Fibroblast of skin of left quadriceps (primary cell): ENCODE measurements around the gene ZNF506.
"Not testable (repeated sequence)": the region's sequence is repeated elsewhere in the genome, so short reads cannot be mapped to it uniquely, and the experiment has no call there.

ENCODE experiments used
- DNase-seq, 2 experiments: peaks; one replicate each; pipeline ENCODE4 v3.0.0-alpha.2; 2013; ENCODE audit warnings: low read depth in 2 of 2

ZNF506 gene

DNA sequence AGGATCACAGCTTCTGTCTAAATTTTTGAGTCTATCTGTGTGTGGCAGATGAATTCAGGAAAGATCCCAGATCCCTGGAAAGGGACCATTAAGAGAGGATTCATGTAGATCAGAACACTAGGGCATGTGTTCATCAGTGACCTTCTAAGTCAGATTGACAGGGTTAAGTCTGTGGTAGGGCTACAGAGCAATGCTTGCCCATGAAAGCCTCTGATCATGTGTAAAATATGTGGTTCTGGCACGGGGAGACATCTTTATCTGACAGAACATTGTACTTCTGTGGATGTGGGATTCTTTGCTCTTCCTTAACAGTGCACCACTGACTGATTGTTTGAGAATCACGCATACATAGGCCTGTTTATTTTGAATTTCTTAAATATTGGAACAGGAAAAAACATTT lies 42.9 kb downstream of the ZNF506 start:
- no peak for DNase-seq

- DNase-seq: no peak
Measured at GRCh38 chr19:19777692-19778091, 43.9 kb downstream of the ZNF506 start.

DNA sequence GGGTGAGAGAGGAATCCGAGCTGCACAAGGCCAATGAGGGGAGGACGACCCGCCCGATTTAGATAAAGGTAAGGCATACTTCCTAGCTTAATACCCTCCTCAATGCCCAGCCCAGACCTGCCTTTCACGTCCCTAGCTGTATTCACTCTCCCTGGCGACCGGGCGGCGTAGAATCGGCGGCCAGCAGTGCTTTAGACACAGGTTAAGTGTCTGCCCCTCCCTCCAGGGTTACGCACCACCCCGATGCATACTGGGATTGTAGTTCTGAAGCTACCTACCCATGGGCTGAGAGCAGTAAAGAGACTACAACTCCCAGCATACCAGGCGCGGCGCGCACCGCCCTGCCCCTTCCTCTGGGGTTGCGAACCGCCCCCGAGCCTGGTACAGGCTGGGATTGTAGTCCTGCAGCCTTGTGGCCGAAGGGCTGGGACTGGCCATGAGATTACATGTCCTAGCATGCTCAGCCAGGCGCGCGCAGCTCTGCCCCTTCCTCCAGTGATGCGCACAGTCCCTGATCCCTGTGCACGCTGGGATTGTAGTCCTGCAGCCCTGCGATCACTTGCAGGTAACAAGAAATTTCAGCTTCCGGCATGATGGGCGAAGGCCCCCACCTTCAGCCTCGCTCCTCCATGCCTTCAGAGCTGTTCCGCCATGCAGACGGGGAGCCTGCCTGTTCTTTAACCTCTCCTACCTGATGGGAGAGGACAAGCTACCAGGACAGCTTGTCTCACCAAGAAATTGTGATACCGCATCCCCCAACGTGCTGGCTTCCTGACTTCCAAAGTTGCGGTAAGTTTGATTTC lies 45.1 kb downstream of the ZNF506 start:
- DNase-seq: peak; percentile 92 to 93

- DNase-seq: no peak
Measured at GRCh38 chr19:19775891-19776205, 45.7 kb downstream of the ZNF506 start.

GRCh38 chr19:19774354-19775033 lies 47.1 kb downstream of the ZNF506 start:
- no peak for DNase-seq

GRCh38 chr19:19771963-19772362 lies 49.6 kb downstream of the ZNF506 start:
- DNase-seq: not testable (repeated sequence)

DNA sequence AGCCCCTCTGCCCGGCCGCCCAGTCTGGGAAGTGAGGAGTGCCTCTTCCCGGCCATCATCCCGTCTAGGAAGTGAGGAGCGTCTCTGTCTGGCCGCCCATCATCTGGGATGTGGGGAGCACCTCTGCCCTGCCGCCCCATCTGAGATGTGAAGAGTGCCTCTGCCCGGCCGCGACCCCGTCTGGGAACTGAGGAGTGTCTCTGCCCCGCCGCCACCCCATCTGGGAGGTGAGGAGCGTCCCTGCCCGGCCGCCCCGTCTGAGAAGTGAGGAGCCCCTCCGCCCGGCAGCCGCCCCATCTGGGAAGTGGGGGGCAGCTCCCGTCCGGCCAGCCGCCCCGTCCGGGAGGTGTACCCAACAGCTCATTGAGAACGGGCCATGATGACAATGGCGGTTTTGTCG lies 51.6 kb downstream of the ZNF506 start:
- DNase-seq: not testable (repeated sequence)

GRCh38 chr19:19758164-19758563 lies 63.4 kb downstream of the ZNF506 start:
- no peak for DNase-seq

DNA sequence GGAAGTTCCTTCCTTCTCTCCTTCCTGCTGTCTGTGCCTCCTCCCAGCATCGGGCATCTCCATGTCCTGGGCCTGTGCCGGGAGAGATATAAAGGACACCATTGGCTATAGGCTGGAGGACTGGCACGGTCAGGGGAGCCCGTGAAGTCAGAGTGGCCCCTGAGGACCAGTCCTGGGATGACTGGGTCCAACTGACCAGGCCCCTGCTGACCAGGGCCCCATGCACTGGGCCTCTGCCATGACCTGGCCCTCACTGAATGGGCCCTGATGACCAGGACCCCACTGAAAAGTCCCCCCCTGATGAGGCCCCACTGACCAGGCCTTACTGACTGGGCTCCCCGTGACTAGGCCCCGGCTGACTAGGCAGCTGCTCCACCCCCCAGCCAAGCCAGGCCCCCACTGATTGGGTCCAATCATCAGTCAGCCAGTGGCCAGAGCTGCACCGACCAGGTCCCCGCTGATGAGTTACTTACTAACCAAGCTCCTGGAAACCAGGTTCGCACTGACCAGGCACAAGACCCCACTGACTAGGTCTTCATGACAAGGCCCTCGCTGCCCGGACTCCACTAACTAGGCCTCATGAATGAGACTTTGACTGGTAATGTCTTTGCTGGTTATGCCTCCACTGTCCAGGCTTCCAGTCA lies 68.7 kb downstream of the ZNF506 start:
- no peak for DNase-seq

DNA sequence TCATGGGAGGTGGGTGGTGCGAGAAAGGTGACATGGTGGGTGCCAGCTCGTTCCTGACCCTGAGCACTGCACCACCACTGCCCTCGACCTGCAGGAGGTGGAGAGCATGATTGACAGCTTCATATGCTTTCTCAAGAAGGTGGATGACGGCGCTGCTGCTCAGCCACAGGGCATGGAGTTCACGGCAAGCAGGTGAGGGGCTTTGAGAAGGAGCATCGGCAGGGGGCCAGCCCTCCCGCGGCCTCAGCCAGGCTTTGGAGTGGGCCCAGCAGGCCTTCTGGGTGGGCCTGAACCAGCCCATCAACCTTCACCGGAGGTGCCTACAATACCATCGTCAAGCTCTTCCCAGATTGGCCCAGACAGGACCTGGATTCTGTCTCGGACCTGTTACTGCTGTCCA lies 69.7 kb downstream of the ZNF506 start:
- DNase-seq: no peak

DNA sequence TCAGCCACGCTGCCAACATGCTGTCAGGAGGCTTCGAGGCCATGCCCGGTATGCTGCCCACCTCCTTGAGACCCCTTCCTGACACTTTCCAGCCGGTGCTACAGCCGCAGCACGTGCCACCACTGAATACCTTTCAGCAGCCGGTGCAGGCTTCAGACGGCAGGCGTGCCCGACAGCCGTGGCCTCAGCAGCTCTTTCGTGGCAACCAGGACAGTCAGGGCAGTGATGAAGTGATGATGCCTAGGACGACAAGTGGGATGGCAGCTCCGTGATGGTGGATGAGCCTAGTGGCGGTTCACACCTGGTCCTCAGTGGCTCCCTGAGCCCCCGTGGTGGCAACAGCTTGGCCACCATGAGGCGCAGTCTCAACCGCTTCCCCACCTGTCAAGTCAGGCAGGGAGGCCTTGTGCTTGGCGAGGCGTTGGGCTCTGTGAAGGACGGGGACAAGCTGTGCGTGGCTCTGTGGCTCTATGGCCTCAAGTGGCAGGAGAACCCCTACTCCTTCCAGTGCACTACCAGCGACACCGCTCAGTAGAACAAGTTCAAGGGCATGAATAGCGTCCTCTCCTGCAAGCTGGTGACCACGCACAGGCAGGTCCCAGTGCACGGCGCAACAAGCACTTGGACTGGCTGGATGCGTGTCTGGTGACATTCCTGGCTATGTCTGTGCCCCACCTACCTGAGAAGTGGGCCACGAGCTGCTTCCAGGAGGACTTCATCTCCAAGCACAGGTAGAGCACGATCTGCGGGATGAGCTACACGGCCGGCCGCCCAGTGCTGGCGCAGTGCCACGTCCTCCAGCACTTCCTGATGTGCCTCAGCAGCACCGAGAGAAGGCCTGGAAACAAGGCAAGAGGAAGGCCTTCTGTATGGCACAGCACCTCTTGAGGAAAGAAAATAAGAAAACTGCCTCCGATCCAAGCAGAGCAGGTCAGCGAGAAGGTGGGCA lies 70.4 kb downstream of the ZNF506 start:
- no peak for DNase-seq

DNA sequence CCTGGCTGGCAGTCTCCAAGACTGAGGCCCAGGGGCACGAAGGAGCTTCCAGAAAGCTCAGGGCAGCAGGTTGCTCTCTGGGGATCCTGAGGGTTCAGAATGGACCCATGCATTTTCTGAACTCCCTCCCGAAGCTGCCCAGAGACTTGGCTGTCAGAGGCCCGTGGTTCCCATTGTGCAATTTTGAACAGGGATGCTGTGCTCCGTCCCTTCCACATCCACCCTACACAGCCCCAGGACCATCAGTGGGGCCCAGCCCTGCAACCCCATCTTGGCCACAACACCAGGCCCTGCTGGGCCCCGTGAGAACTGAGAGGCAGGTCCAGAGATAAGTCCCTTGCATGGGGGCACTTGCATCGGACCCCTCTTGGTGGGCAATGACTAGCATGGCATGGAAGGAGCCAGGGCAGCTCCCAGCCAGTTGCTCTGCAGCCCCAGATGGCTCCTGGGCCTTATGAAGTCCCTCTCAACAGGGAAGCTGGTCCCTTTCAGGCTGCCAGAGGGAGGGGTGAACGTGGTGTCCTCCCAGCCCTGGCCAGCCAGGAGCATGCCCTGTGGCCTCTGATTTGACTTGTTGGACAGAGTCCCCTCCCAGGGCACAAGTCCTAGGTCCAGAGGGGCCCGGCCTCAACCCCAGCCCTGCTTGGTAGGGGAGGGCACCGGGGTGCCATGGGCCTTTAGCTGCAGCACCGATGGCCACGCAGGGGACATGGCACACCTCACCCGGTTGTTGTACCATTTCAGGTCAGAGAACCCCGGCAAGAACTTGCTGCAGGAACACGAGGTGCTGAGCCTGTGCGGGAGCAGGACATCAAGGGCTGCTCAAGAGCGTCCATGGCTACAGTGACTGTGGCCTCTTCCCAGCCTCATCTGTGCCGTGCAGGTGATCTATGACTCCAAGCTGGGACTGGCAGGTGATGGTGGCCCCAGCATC lies 71.4 kb downstream of the ZNF506 start:
- DNase-seq: no peak

DNA sequence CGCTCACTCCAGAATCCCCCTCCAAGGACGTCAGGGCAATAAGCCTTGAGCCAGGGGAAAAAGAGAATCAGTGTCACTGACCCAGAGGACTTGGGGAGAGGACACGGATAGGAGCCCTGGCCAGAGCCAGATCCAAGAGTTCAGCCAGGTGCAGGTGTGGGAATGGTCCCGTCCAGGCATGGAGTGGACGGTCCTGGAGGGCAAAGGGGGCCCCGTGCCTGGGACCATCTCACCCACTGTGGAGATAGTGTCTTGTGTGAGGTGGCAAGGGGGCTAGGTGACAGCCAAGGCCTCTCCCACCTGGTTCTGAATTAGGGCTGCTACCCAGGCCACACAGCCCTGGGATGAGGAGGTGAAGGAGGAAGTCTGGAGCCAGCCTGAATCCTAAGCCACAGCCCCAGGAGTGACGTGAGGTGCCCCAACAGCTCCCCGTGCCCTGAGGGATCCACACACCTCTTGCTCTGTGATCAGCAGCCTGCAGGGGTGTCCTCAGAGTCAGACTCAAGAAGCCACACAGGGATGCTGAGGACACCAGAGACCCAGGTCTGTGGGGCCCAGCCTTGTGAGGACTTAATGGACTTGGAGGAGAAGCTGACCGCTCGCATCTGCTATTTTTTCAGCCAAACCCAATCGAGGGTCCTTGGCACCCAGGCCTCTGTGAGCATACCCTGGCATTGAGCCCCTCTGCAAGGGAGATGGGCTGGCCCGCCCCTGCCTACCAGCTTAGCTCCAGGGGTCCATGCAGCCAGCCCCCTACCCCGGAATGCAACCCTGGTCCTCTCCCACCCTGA lies 72.2 kb downstream of the ZNF506 start:
- no peak for DNase-seq

GRCh38 chr19:19748249-19748938 lies 73.2 kb downstream of the ZNF506 start:
- no peak for DNase-seq

GRCh38 chr19:19747357-19748220 lies 74.0 kb downstream of the ZNF506 start:
- no peak for DNase-seq

DNA sequence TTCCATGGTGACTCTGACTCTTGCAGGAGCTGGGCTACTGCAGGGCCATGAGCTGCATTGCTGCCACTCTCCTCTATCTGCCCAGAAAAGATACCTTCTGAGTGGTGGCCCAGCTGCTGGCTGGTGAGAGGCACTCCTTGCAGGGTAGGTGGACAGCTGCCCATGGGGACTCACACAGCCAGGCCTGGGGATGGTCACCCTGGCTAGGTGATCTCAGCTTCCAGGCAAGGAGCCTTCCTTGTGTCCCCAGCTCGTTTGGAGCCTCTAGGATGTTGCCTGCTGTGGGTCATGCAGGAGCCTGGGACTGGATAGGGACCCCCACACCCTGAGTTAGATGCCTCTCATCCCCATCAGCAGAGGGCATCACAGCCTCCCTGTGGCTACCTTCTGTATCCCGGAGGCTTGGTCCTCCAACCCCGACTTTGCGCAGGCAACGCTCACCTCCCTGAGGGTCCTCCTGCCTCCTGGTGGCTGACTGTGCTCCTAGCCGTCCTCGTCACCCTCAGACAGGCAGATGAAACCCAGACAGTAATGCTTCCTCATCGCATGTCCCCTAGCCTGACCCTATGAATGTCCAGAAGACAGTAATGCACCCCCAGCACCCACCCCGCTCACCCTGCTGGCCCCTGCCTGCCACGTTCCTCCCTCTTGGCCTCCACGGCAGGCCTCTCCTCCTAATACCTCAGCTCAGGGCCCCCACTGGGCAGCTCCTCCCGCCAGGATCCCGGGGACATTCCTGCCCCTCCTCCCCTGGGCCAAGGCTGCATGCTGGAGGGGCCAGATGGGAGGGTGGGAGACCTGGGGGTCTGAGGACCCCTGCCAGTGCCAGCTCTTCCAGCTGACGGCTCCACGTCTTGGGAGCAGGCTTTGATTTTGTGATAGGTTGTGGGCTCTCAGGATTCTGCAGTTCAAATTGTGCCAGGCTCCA lies 75.0 kb downstream of the ZNF506 start:
- no peak for DNase-seq
